HEK293 (cell line): ENCODE results near the gene TMC3.

Experiments used
- CTCF ChIA-PET: fragments of 350-600 bp; formaldehyde crosslinking; extraction: SDS; loops from one replicate; lab custom pipeline; 2021; ENCODE audit warnings: antibody characterized with exemption; lab: Yijun Ruan, JAX
- POLR2A ChIA-PET: fragments of 300-600 bp; formaldehyde crosslinking; extraction: SDS; loops from one replicate; lab custom pipeline; 2020; ENCODE audit warnings: antibody characterized with exemption, inconsistent platforms; lab: Yijun Ruan, JAX
- H3K27ac ChIP-seq: fragments of 200-500 bp; sonication (Bioruptor generic); 2 replicates; pipeline ENCODE4 v1.5.1; 2014; ENCODE audit warnings: low read depth, low read length, control low read depth, inconsistent platforms; ENCODE audit errors: extremely low read depth
- H3K36me3 ChIP-seq, 2 experiments: fragments of 200-500 bp in 1 of 2; sonication (Bioruptor generic) in 1 of 2; 1 replicate in 1 of 2; 2 replicates in 1 of 2; pipeline ENCODE4 v1.5.1; 2014 to 2017; ENCODE audit warnings: inconsistent platforms in 2 of 2, low read length in 2 of 2; ENCODE audit not compliant: control insufficient read depth in 2 of 2, insufficient read depth in 1 of 2
- H3K4me1 ChIP-seq: fragments of 200-500 bp; sonication (Bioruptor generic); 2 replicates; pipeline ENCODE4 v1.5.1; 2014; ENCODE audit warnings: mild to moderate bottlenecking, low read length, inconsistent platforms; ENCODE audit not compliant: control insufficient read depth, insufficient read depth
- H3K4me3 ChIP-seq: 2 replicates; pipeline ENCODE4 v1.5.1; 2011; ENCODE audit warnings: low read depth, mild to moderate bottlenecking, control low read depth, low read length, moderate library complexity
- H3K9me3 ChIP-seq: fragments of 200-500 bp; sonication (Bioruptor generic); 2 replicates; pipeline ENCODE4 v1.5.1; 2014; ENCODE audit warnings: low read depth, low read length, inconsistent platforms; ENCODE audit not compliant: control insufficient read depth, insufficient read depth
- FEZF1 ChIP-seq: fragments of 450-650 bp; formaldehyde crosslinking; IDR thresholded peaks from 2 replicates; pipeline ENCODE4 v1.5.1; 2016; ENCODE audit warnings: missing biosample characterization, missing genetic modification characterization
- MZF1 ChIP-seq: fragments of 450-650 bp; formaldehyde crosslinking; IDR thresholded peaks from 2 replicates; pipeline ENCODE4 v1.5.1; 2017; ENCODE audit warnings: missing biosample characterization, missing genetic modification characterization, borderline replicate concordance
- ZBTB1 ChIP-seq: fragments of 450-650 bp; formaldehyde crosslinking; IDR thresholded peaks from 2 replicates; pipeline ENCODE4 v1.5.1; 2016; ENCODE audit warnings: missing biosample characterization, missing genetic modification characterization
- ZBTB17 ChIP-seq: fragments of 450-650 bp; formaldehyde crosslinking; IDR thresholded peaks from 2 replicates; pipeline ENCODE4 v1.5.1; 2016; ENCODE audit warnings: missing biosample characterization, missing genetic modification characterization
- ZBTB7A ChIP-seq: fragments of 450-650 bp; formaldehyde crosslinking; IDR thresholded peaks from 2 replicates; pipeline ENCODE4 v1.5.1; 2016; ENCODE audit warnings: low read depth, missing biosample characterization, missing genetic modification characterization
- ZNF140 ChIP-seq: fragments of 450-650 bp; formaldehyde crosslinking; IDR thresholded peaks from 2 replicates; pipeline ENCODE4 v1.5.1; 2016; ENCODE audit warnings: missing biosample characterization, missing genetic modification characterization
- ZNF169 ChIP-seq: fragments of 450-650 bp; formaldehyde crosslinking; IDR thresholded peaks from 2 replicates; pipeline ENCODE4 v1.5.1; 2016; ENCODE audit warnings: missing biosample characterization, missing genetic modification characterization
- ZNF175 ChIP-seq: fragments of 450-650 bp; formaldehyde crosslinking; IDR thresholded peaks from 2 replicates; pipeline ENCODE4 v1.5.1; 2016; ENCODE audit warnings: missing biosample characterization, missing genetic modification characterization
- ZNF18 ChIP-seq: fragments of 450-650 bp; formaldehyde crosslinking; IDR thresholded peaks from 2 replicates; pipeline ENCODE4 v1.5.1; 2016; ENCODE audit warnings: missing biosample characterization, missing genetic modification characterization
- ZNF221 ChIP-seq: fragments of 450-650 bp; formaldehyde crosslinking; IDR thresholded peaks from 2 replicates; pipeline ENCODE4 v1.5.1; 2017; ENCODE audit warnings: missing biosample characterization, missing genetic modification characterization, borderline replicate concordance
- ZNF26 ChIP-seq: fragments of 450-650 bp; formaldehyde crosslinking; IDR thresholded peaks from 2 replicates; pipeline ENCODE4 v1.5.1; 2016; ENCODE audit warnings: missing biosample characterization, missing genetic modification characterization
- ZNF280D ChIP-seq: fragments of 450-650 bp; formaldehyde crosslinking; IDR thresholded peaks from 2 replicates; pipeline ENCODE4 v1.5.1; 2016; ENCODE audit warnings: missing biosample characterization, missing genetic modification characterization
- ZNF416 ChIP-seq: fragments of 450-650 bp; formaldehyde crosslinking; IDR thresholded peaks from 2 replicates; pipeline ENCODE4 v1.5.1; 2016; ENCODE audit warnings: missing biosample characterization, missing genetic modification characterization
- ZNF473 ChIP-seq: fragments of 450-650 bp; formaldehyde crosslinking; IDR thresholded peaks from 2 replicates; pipeline ENCODE4 v1.5.1; 2017; ENCODE audit warnings: missing biosample characterization, missing genetic modification characterization
- ZNF580 ChIP-seq: fragments of 450-650 bp; formaldehyde crosslinking; IDR thresholded peaks from 2 replicates; pipeline ENCODE4 v1.5.1; 2016; ENCODE audit warnings: missing biosample characterization, missing genetic modification characterization
- ZNF600 ChIP-seq: fragments of 450-650 bp; formaldehyde crosslinking; IDR thresholded peaks from 2 replicates; pipeline ENCODE4 v1.5.1; 2016; ENCODE audit warnings: missing biosample characterization, missing genetic modification characterization
- ZNF621 ChIP-seq: fragments of 450-650 bp; formaldehyde crosslinking; IDR thresholded peaks from 2 replicates; pipeline ENCODE4 v1.5.1; 2017; ENCODE audit warnings: missing biosample characterization, missing genetic modification characterization
- ZNF670 ChIP-seq: fragments of 450-650 bp; formaldehyde crosslinking; IDR thresholded peaks from 2 replicates; pipeline ENCODE4 v1.5.1; 2016; ENCODE audit warnings: missing biosample characterization, missing genetic modification characterization, low read depth
- ZNF707 ChIP-seq: fragments of 450-650 bp; formaldehyde crosslinking; IDR thresholded peaks from 2 replicates; pipeline ENCODE4 v1.5.1; 2016; ENCODE audit warnings: missing biosample characterization, missing genetic modification characterization
- ZSCAN5A ChIP-seq: fragments of 450-650 bp; formaldehyde crosslinking; IDR thresholded peaks from 2 replicates; pipeline ENCODE4 v1.5.1; 2016; ENCODE audit warnings: missing biosample characterization, missing genetic modification characterization

The TMC3 gene

GRCh38 chr15:81377871-81378270 is 3.9 kb upstream of the TMC3 start:
- Histone ChIP-seq H3K4me1 (no peaks in the 10 kb centered on the region), H3K4me3 (no peak overlapping the region), H3K9me3 (no peaks in the 10 kb centered on the region), H3K27ac (no peak overlapping the region), H3K36me3 (no peaks in the 10 kb centered on the region)
- ChIA-PET POLR2A (no interaction called here), CTCF (interaction anchor here (0.6 to 1.6 kb wide), 2 partner anchors 112 to 278 kb away, joined by 3 to 6 read pairs; no protein-coding TSS in a partner anchor)
- TF ChIP-seq ZNF26 (tag by site-specific recombination) = no peak
- TF ChIP-seq ZNF175 (tag by site-specific recombination) = no peak
- TF ChIP-seq ZSCAN5A (tag by site-specific recombination) = no peak
- no peak for TF ChIP-seq ZNF621
- no peak for TF ChIP-seq ZNF416 (tag by site-specific recombination)
- TF ChIP-seq ZNF18 = no peak
- no peak for TF ChIP-seq ZNF707 (tag by site-specific recombination)
- TF ChIP-seq ZNF221 (tag by site-specific recombination) = no peak
- no peak for TF ChIP-seq ZNF670 (tag by site-specific recombination)
- no peak for TF ChIP-seq ZNF473 (tag by site-specific recombination)
- no peak for TF ChIP-seq ZNF140 (tag by site-specific recombination)
- TF ChIP-seq ZBTB1 (tag by site-specific recombination) = no peak
- no peak for TF ChIP-seq MZF1 (tag by site-specific recombination)
- TF ChIP-seq ZNF280D (tag by site-specific recombination) = no peak
- no peak for TF ChIP-seq FEZF1 (tag by site-specific recombination)
- TF ChIP-seq ZNF600 (tag by site-specific recombination) = no peak
- TF ChIP-seq, all 188 proteins: peak for 0

- H3K4me3 ChIP-seq = no peak overlapping the region
- CTCF ChIA-PET = interaction anchor here (0.6 kb wide), 1 partner anchor 220 kb away, joined by 3 read pairs; no protein-coding TSS in a partner anchor
- no peaks in the 10 kb centered on the region for H3K4me1 ChIP-seq
- H3K9me3 ChIP-seq = no peaks in the 10 kb centered on the region
- H3K27ac ChIP-seq = no peak overlapping the region
- TF ChIP-seq ZNF169 (tag by site-specific recombination) (no peak), ZBTB17 (tag by site-specific recombination) (no peak), ZBTB7A (tag by site-specific recombination) (no peak), ZNF580 (tag by site-specific recombination) (no peak)
- no peaks in the 10 kb centered on the region for H3K36me3 ChIP-seq
- POLR2A ChIA-PET = interaction anchor here (0.6 kb wide), 1 partner anchor 18 kb away, joined by 3 read pairs; no protein-coding TSS in a partner anchor
Measured at GRCh38 chr15:81376231-81376630, 2.2 kb upstream of the TMC3 start.
